Left ventricle myocardium inferior (tissue), 1 donor: ENCODE data around the gene PAPOLA. TPM values are rescaled to one million over a fixed set of nuclear protein-coding genes. Genes with fewer than 3 reads are reported as not detected.
A peak's percentile ranks its signal among the peaks of the same experiment; 100 is the strongest.
"Not testable (repeated sequence)": the region's sequence is repeated elsewhere in the genome, so short reads cannot be mapped to it uniquely, and the experiment has no call there.

ENCODE experiments used
- DNase-seq: peaks from one replicate; pipeline ENCODE4 v3.0.0-alpha.2; 2020
- H3K27ac ChIP-seq: fragments of 200-600 bp; replicated peaks from 2 replicates; pipeline ENCODE4 v1.8.0; 2021
- H3K27me3 ChIP-seq: fragments of 200-600 bp; 2 replicates; pipeline ENCODE4 v1.8.0; 2021; ENCODE audit warnings: low read depth
- H3K36me3 ChIP-seq: fragments of 200-600 bp; 2 replicates; pipeline ENCODE4 v1.8.0; 2021
- H3K4me1 ChIP-seq: fragments of 200-600 bp; 2 replicates; pipeline ENCODE4 v1.8.0; 2021
- H3K4me3 ChIP-seq: fragments of 200-600 bp; 2 replicates; pipeline ENCODE4 v1.8.0; 2021; ENCODE audit warnings: mild to moderate bottlenecking, moderate library complexity
- H3K9me3 ChIP-seq: fragments of 200-600 bp; replicated peaks from 2 replicates; pipeline ENCODE4 v1.8.0; 2021
- CTCF ChIP-seq: fragments of 200-600 bp; IDR thresholded peaks from 2 replicates; pipeline ENCODE4 v1.8.0; 2021; ENCODE audit warnings: antibody characterized with exemption, mild to moderate bottlenecking, borderline replicate concordance
- intact Hi-C: fragments of 100-400 bp; cut with micrococcal nuclease; formaldehyde crosslinking; loops from one replicate; pipeline ENCODE4 v1.11.0; 2022
- total RNA-seq: library from RNA; stranded (reverse); fragmentation: NEBNext Ultra II Directional; extraction: Animal tissue kit (Norgen Biotek cat#: 25700); gene quantifications from one replicate; pipeline ENCODE4 v1.2.1, GENCODE V29; 2021
- donor health status: DM: no; HTN: yes; CAD: no; lungs with severe emphysema.

Gene PAPOLA
- total RNA-seq, 1 donor from 2014 or later, result 136 TPM

- H3K4me1 ChIP-seq, result peaks cover 67% of the 10 kb centered on the region
- DNase-seq, result peak; percentile 50
- no peaks in the 10 kb centered on the region for H3K9me3 ChIP-seq
- peak overlapping the region; percentile 89 for H3K4me3 ChIP-seq
- H3K27ac ChIP-seq, result peak overlapping the region; percentile 97
- H3K27me3 ChIP-seq, result no peaks in the 10 kb centered on the region
- intact Hi-C loops, result no loop called here
- no peak for TF ChIP-seq CTCF
- H3K36me3 ChIP-seq, result no peaks in the 10 kb centered on the region
These were observed 581 bp downstream of the PAPOLA start for GRCh38 chr14:96502621-96503305.

DNA sequence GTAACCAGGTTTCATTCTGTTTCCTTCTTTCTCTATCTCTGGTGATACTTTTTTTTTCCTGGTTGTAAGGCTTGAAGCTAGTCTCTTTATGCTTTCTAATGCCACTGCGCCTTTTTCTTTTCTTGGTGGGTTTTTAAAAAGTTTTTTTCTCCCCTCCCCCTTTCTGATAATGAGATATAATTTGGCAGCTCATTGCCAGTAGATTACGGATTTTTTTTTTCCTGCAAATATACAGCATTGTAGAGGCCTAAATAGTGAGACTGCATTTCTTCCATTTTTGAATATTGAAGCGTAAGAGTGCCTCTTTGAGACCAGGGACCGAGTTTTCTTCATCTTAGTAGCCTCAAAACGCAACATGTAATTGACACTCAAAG lies 1.1 kb downstream of the PAPOLA start:
- DNase-seq, result no peak
- TF ChIP-seq CTCF, result no peak
- H3K27ac ChIP-seq, result peak overlapping the region; percentile 97
- H3K36me3 ChIP-seq, result no peaks in the 10 kb centered on the region
- no peaks in the 10 kb centered on the region for H3K9me3 ChIP-seq
- intact Hi-C loops, result no loop called here
- H3K4me1 ChIP-seq, result peaks cover 72% of the 10 kb centered on the region
- H3K4me3 ChIP-seq, result peak overlapping the region; percentile 89
- no peaks in the 10 kb centered on the region for H3K27me3 ChIP-seq

DNA sequence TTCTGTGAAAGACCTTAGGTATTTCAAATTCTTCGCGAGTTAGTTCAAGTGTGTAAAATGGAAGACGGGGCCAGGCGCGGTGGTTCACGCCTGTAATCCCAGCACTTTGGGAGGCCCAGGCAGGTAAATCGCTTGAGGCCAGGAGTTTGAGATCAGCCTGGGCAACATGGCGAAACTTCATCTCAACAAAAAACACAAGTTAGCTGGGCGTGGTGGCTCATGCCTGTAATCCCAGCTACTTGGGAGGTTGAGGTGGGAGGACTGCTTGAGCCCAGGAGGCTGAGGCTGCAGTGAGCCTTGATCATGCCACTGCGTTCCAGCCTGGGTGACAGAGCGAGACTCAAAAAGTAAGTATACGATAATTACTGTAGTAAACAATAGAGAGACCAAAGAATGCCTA lies 2.2 kb downstream of the PAPOLA start:
- DNase-seq, H3K9me3 ChIP-seq, intact Hi-C loops, H3K27me3 ChIP-seq, H3K36me3 ChIP-seq: not testable (repeated sequence)
- H3K4me3 ChIP-seq, result peak overlapping the region; percentile 89
- H3K4me1 ChIP-seq, result peaks cover 83% of the 10 kb centered on the region
- peak overlapping the region; percentile 97 for H3K27ac ChIP-seq

DNA sequence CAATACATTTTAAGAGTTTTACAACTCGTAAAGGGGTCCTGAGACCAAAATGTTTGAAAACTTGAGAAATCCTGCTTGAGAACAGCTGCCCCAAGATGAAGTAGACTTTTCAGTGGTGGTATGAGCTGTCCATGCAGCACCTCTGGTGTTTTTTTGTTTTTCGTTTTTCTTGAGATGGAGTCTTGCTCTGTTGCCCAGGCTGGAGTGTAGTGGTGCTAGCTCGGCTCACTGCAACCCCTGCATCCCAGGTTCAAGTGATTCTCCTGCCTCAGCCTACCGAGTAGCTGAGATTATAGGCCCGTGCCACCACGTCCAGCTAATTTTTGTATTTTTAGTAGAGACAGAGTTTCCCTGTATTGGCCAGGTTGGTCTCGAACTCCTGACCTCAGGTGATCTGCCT lies 5.5 kb downstream of the PAPOLA start:
- H3K36me3 ChIP-seq, result no peaks in the 10 kb centered on the region
- no peaks in the 10 kb centered on the region for H3K27me3 ChIP-seq
- H3K9me3 ChIP-seq, result no peaks in the 10 kb centered on the region
- H3K4me3 ChIP-seq, result peak overlapping the region; percentile 16
- H3K4me1 ChIP-seq, result peaks cover 98% of the 10 kb centered on the region
- no peak for TF ChIP-seq CTCF
- DNase-seq, result no peak
- intact Hi-C loops, result no loop called here
- peak overlapping the region; percentile 57 for H3K27ac ChIP-seq

GRCh38 chr14:96508900-96509299 lies 6.7 kb downstream of the PAPOLA start:
- peak overlapping the region; percentile 16 for H3K4me3 ChIP-seq
- peaks cover 98% of the 10 kb centered on the region for H3K4me1 ChIP-seq
- intact Hi-C loops, result no loop called here
- H3K36me3 ChIP-seq, result no peaks in the 10 kb centered on the region
- H3K27me3 ChIP-seq, result no peaks in the 10 kb centered on the region
- H3K27ac ChIP-seq, result peak overlapping the region; percentile 57
- DNase-seq, result no peak
- no peak for TF ChIP-seq CTCF
- H3K9me3 ChIP-seq, result no peaks in the 10 kb centered on the region

- Histone ChIP-seq H3K4me3 (no peak overlapping the region), H3K27ac (peak overlapping the region; percentile 57), H3K9me3 (no peaks in the 10 kb centered on the region), H3K36me3 (no peaks in the 10 kb centered on the region), H3K4me1 (peaks cover 98% of the 10 kb centered on the region), H3K27me3 (no peaks in the 10 kb centered on the region)
- intact Hi-C loops, result no loop called here
- DNase-seq, result no peak
- TF ChIP-seq CTCF, result no peak
These were observed 7.4 kb downstream of the PAPOLA start for GRCh38 chr14:96509457-96510090.
